SK-N-SH (cell line): Measurements from ENCODE around the gene MGME1. TPM values are rescaled to one million over a fixed set of nuclear protein-coding genes. Genes with fewer than 3 reads are reported as not detected.

Source experiments
- CTCF ChIA-PET: fragments of 300-600, 350-600 bp; formaldehyde crosslinking; extraction: SDS; loops from one replicate; lab custom pipeline; 2021; lab: Yijun Ruan, JAX
- POLR2A ChIA-PET: fragments of 350-600 bp; sonication (Branson Sonifier 250); formaldehyde crosslinking; extraction: SDS; loops from one replicate; lab custom pipeline; 2020; ENCODE audit warnings: antibody characterized with exemption, inconsistent platforms; lab: Yijun Ruan, JAX
- DNase-seq: peaks from one replicate; pipeline ENCODE4 v3.0.0; 2012
- H2AFZ ChIP-seq: fragments of 200-600 bp; sonication (generic); 2 replicates; pipeline ENCODE4 v1.8.1; 2016; ENCODE audit warnings: antibody characterized with exemption, mild to moderate bottlenecking, low read depth
- H3F3A ChIP-seq: fragments of 200-600 bp; sonication (generic); replicated peaks from 2 replicates; pipeline ENCODE3; 2016; ENCODE audit warnings: antibody characterized with exemption, mild to moderate bottlenecking; ENCODE audit not compliant: insufficient read depth
- H3K27ac ChIP-seq, 2 experiments: fragments of 200-500 bp in 1 of 2; fragments of 200-600 bp in 1 of 2; sonication (Bioruptor generic) in 1 of 2; sonication (generic), shearing (Covaris generic) in 1 of 2; 2 replicates each; pipeline versions ENCODE4 v1.5.1 to v1.6.1; 2014 to 2016; ENCODE audit warnings: low read depth in 2 of 2, inconsistent platforms in 1 of 2, low read length in 1 of 2, mild to moderate bottlenecking in 1 of 2, mixed read lengths in 1 of 2
- H3K27me3 ChIP-seq: fragments of 200-600 bp; sonication (generic), shearing (Covaris generic); 2 replicates; pipeline ENCODE4 v1.6.1; 2016; ENCODE audit warnings: mixed run types; ENCODE audit not compliant: insufficient read depth
- H3K36me3 ChIP-seq, 2 experiments: fragments of 200-500 bp in 1 of 2; fragments of 200-600 bp in 1 of 2; sonication (Bioruptor generic) in 1 of 2; sonication (generic) in 1 of 2; replicated peaks in 1 of 2; 2 replicates each; pipeline versions ENCODE3 to v1.5.1; 2014 to 2016; ENCODE audit warnings: low read length in 1 of 2, mild to moderate bottlenecking in 1 of 2; ENCODE audit not compliant: insufficient read depth in 2 of 2, control insufficient read depth in 1 of 2
- H3K4me1 ChIP-seq, 2 experiments: fragments of 200-500 bp in 1 of 2; fragments of 200-600 bp in 1 of 2; sonication (Bioruptor generic) in 1 of 2; sonication (generic), shearing (Covaris generic) in 1 of 2; 2 replicates each; pipeline versions ENCODE4 v1.5.1 to v1.6.1; 2014 to 2016; ENCODE audit warnings: low read depth in 1 of 2, low read length in 1 of 2, mixed run types in 1 of 2; ENCODE audit not compliant: insufficient read depth in 2 of 2, control insufficient read depth in 1 of 2
- H3K4me2 ChIP-seq: fragments of 200-600 bp; sonication (generic), shearing (Covaris generic); 2 replicates; pipeline ENCODE4 v1.6.1; 2017; ENCODE audit warnings: mixed run types
- H3K4me3 ChIP-seq, 2 experiments: fragments of 200-500 bp in 1 of 2; fragments of 200-600 bp in 1 of 2; sonication (Bioruptor generic) in 1 of 2; sonication (generic), shearing (Covaris generic) in 1 of 2; 2 replicates each; pipeline versions ENCODE4 v1.5.1 to v1.8.1; 2014 to 2016; ENCODE audit warnings: low read depth in 2 of 2, inconsistent platforms in 1 of 2, low read length in 1 of 2, mild to moderate bottlenecking in 1 of 2, mixed read lengths in 1 of 2, moderate library complexity in 1 of 2
- H3K79me2 ChIP-seq: fragments of 200-600 bp; sonication (generic); 2 replicates; pipeline ENCODE4 v1.8.1; 2017; ENCODE audit warnings: mild to moderate bottlenecking; ENCODE audit not compliant: insufficient read depth
- H3K9ac ChIP-seq: fragments of 200-600 bp; sonication (generic); 2 replicates; pipeline ENCODE4 v1.6.1; 2017; ENCODE audit warnings: mixed run types
- H3K9me2 ChIP-seq: fragments of 200-600 bp; sonication (generic); 2 replicates; pipeline ENCODE4 v1.6.1; 2017; ENCODE audit warnings: mixed run types
- H3K9me3 ChIP-seq: fragments of 200-600 bp; sonication (generic); 2 replicates; pipeline ENCODE4 v1.6.1; 2017; ENCODE audit warnings: mixed run types, mild to moderate bottlenecking, moderate library complexity
- H4K20me1 ChIP-seq: fragments of 200-600 bp; sonication (generic); 2 replicates; pipeline ENCODE4 v1.6.1; 2017; ENCODE audit warnings: mild to moderate bottlenecking, mixed run types; ENCODE audit not compliant: insufficient read depth
- EP300 ChIP-seq, 2 experiments: IDR thresholded peaks; 2 replicates each; pipeline versions ENCODE4 v1.4.0 to v1.6.1; 2012; ENCODE audit warnings: borderline replicate concordance in 1 of 2, low read depth in 1 of 2, low read length in 1 of 2
- RAD21 ChIP-seq: IDR thresholded peaks from 2 replicates; pipeline ENCODE4 v1.6.1; 2012; ENCODE audit warnings: mild to moderate bottlenecking, low read length
- RFX5 ChIP-seq: IDR thresholded peaks from 2 replicates; pipeline ENCODE4 v1.6.1; 2012; ENCODE audit warnings: mild to moderate bottlenecking, improper control_type of control experiment, low read length
- USF2 ChIP-seq: fragments of 150-350 bp; IDR thresholded peaks from 2 replicates; pipeline ENCODE4 v1.6.1; 2017; ENCODE audit warnings: antibody characterized with exemption, low read length, low read depth, borderline replicate concordance
- WGBS: methylation state at CpG from one replicate; pipeline ENCODE4 v1.1.6; 2017; ENCODE audit warnings: low lambda C conversion rate; 5-methylcytosine and 5-hydroxymethylcytosine counted together
- polyA plus RNA-seq, 3 experiments: library from polyadenylated mRNA; depleted of rRNA; stranded (reverse); fragments of >200 nt; gene quantifications; 2 replicates each; pipeline ENCODE4 v1.2.3, GENCODE V29; 2012
- TF ChIP-seq, protein P1 (sequence below): fragments of 200-600 bp; sonication (generic); IDR thresholded peaks from 2 replicates; pipeline ENCODE4 v1.6.1; 2017; ENCODE audit warnings: antibody characterized with exemption, mild to moderate bottlenecking, moderate library complexity
- TF ChIP-seq, protein P2 (sequence below): IDR thresholded peaks from 2 replicates; pipeline ENCODE4 v1.4.0; 2012; ENCODE audit warnings: low read depth, borderline replicate concordance

The MGME1 gene
- polyA plus RNA-seq, 1 of the 3 experiments (the other 2 are of a cell fraction) = 7.9 TPM

- TF ChIP-seq USF2 = no peak
Measured at GRCh38 chr20:18018100-18018499, 49.3 kb downstream of the MGME1 start (continued).

- TF ChIP-seq EP300 (IDR thresholded peaks at IDR 0.05; ENCODE audit: borderline replicate concordance in 1 of 2, low read depth in 1 of 2, low read length in 1 of 2) (no peak), RAD21 (peak; percentile 19)
- TF ChIP-seq, protein P1, sequence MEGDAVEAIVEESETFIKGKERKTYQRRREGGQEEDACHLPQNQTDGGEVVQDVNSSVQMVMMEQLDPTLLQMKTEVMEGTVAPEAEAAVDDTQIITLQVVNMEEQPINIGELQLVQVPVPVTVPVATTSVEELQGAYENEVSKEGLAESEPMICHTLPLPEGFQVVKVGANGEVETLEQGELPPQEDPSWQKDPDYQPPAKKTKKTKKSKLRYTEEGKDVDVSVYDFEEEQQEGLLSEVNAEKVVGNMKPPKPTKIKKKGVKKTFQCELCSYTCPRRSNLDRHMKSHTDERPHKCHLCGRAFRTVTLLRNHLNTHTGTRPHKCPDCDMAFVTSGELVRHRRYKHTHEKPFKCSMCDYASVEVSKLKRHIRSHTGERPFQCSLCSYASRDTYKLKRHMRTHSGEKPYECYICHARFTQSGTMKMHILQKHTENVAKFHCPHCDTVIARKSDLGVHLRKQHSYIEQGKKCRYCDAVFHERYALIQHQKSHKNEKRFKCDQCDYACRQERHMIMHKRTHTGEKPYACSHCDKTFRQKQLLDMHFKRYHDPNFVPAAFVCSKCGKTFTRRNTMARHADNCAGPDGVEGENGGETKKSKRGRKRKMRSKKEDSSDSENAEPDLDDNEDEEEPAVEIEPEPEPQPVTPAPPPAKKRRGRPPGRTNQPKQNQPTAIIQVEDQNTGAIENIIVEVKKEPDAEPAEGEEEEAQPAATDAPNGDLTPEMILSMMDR = peak; percentile 37
- Histone ChIP-seq H3K27me3 (no peaks in the 10 kb centered on the region), H3K9me2 (no peaks in the 10 kb centered on the region), H4K20me1 (no peaks in the 10 kb centered on the region), H3K4me1 (no peaks in the 10 kb centered on the region), H2AFZ (no peak overlapping the region), H3K27ac (no peak overlapping the region), H3K4me2 (no peak overlapping the region), H3K4me3 (no peak overlapping the region), H3K9ac (no peak overlapping the region), H3F3A (no peaks in the 10 kb centered on the region), H3K9me3 (no peaks in the 10 kb centered on the region), H3K79me2 (no peaks in the 10 kb centered on the region), H3K36me3 (no peaks in the 10 kb centered on the region)
- ChIA-PET POLR2A (no interaction called here), CTCF (no interaction called here)
- WGBS = 13% methylated on average over 1 of the region's 1 CpG
- peak; percentile 41 for DNase-seq
Measured at GRCh38 chr20:18019068-18019467, 50.2 kb downstream of the MGME1 start.

DNA sequence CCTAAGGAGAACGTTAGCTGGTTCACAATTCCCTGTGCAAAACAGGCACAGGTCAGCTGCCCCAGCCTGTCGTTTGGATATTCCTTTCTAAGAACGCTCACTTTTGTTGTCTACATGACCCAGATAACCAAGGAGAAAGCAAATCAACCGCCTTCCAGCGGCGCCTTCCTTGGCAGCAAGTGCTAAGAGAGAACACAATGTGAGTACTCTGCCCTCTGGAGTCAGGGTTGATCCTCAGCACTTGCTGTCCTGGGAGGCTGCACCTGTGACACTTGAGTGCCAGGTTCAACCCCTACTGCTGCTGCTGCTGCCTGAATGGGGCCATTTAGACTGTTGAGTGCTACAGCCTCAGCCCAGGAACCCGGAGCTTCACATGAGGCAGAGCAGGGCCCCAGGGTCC is 52.1 kb downstream of the MGME1 start:
- TF ChIP-seq, protein P2, sequence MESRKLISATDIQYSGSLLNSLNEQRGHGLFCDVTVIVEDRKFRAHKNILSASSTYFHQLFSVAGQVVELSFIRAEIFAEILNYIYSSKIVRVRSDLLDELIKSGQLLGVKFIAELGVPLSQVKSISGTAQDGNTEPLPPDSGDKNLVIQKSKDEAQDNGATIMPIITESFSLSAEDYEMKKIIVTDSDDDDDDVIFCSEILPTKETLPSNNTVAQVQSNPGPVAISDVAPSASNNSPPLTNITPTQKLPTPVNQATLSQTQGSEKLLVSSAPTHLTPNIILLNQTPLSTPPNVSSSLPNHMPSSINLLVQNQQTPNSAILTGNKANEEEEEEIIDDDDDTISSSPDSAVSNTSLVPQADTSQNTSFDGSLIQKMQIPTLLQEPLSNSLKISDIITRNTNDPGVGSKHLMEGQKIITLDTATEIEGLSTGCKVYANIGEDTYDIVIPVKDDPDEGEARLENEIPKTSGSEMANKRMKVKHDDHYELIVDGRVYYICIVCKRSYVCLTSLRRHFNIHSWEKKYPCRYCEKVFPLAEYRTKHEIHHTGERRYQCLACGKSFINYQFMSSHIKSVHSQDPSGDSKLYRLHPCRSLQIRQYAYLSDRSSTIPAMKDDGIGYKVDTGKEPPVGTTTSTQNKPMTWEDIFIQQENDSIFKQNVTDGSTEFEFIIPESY = no peak
- TF ChIP-seq RFX5 = no peak
- Histone ChIP-seq H3F3A (no peaks in the 10 kb centered on the region), H3K27ac (no peak overlapping the region), H4K20me1 (no peaks in the 10 kb centered on the region), H3K9ac (no peak overlapping the region), H3K4me3 (no peak overlapping the region), H3K9me2 (no peaks in the 10 kb centered on the region), H3K79me2 (no peaks in the 10 kb centered on the region), H3K9me3 (no peaks in the 10 kb centered on the region), H3K4me2 (no peak overlapping the region), H3K36me3 (no peaks in the 10 kb centered on the region), H3K4me1 (no peaks in the 10 kb centered on the region), H3K27me3 (no peaks in the 10 kb centered on the region), H2AFZ (no peak overlapping the region)
- WGBS = 56% methylated on average over 7 of the region's 7 CpGs
- no peak for DNase-seq
- ChIA-PET CTCF (no interaction called here), POLR2A (no interaction called here)
